ENCODE measurements around the gene OLFM3.

Gene OLFM3

GRCh38 chr1:101847626-101848025 lies 149.1 kb downstream of the OLFM3 start:
- DNase-seq (ENCODE audit: low read depth in 2 of 2): no peak

GRCh38 chr1:101846820-101847219 lies 149.9 kb downstream of the OLFM3 start:
- DNase-seq (ENCODE audit: low read depth in 2 of 2): no peak

- DNase-seq (ENCODE audit: low read depth in 2 of 2): no peak
These were observed 153.6 kb downstream of the OLFM3 start for GRCh38 chr1:101843160-101843559.

GRCh38 chr1:101841824-101842223 lies 154.9 kb downstream of the OLFM3 start:
- DNase-seq (ENCODE audit: low read depth in 2 of 2): no peak

GRCh38 chr1:101835988-101836387 lies 160.7 kb downstream of the OLFM3 start:
- no peak for DNase-seq (ENCODE audit: low read depth in 2 of 2)

GRCh38 chr1:101833312-101833711 lies 163.4 kb downstream of the OLFM3 start:
- DNase-seq (ENCODE audit: low read depth in 2 of 2): no peak

GRCh38 chr1:101826416-101826815 lies 170.3 kb downstream of the OLFM3 start:
- no peak for DNase-seq (ENCODE audit: low read depth in 2 of 2)

- no peak for DNase-seq (ENCODE audit: low read depth in 2 of 2)
These were observed 176.7 kb downstream of the OLFM3 start for GRCh38 chr1:101820071-101820470.

GRCh38 chr1:101816262-101816661 lies 180.5 kb downstream of the OLFM3 start:
- DNase-seq (ENCODE audit: low read depth in 2 of 2): no peak

- DNase-seq (ENCODE audit: low read depth in 2 of 2): no peak
These were observed 198.3 kb downstream of the OLFM3 start for GRCh38 chr1:101798417-101798816.

- no peak for DNase-seq (ENCODE audit: low read depth in 2 of 2)
These were observed 199.0 kb downstream of the OLFM3 start for GRCh38 chr1:101797722-101798121.

- no peak for DNase-seq (ENCODE audit: low read depth in 2 of 2)
These were observed 215.4 kb downstream of the OLFM3 start for GRCh38 chr1:101781201-101781831.

GRCh38 chr1:101769520-101769919 lies 227.2 kb downstream of the OLFM3 start:
- DNase-seq (ENCODE audit: low read depth in 2 of 2): no peak

- DNase-seq (ENCODE audit: low read depth in 2 of 2): no peak
These were observed 238.7 kb downstream of the OLFM3 start for GRCh38 chr1:101757985-101758384.

GRCh38 chr1:101756411-101756810 lies 240.3 kb downstream of the OLFM3 start:
- DNase-seq (ENCODE audit: low read depth in 2 of 2): no peak
